HG03039 (cell line): Measurements from ENCODE around the gene CLIC3.

Experiments
- ATAC-seq: cut with Tn5 transposase; IDR thresholded peaks from one replicate; pipeline ENCODE4 v1.9.1; 2021; ENCODE audit warnings: mild to moderate bottlenecking, moderate library complexity; ENCODE audit not compliant: unreplicated experiment

The CLIC3 gene

DNA sequence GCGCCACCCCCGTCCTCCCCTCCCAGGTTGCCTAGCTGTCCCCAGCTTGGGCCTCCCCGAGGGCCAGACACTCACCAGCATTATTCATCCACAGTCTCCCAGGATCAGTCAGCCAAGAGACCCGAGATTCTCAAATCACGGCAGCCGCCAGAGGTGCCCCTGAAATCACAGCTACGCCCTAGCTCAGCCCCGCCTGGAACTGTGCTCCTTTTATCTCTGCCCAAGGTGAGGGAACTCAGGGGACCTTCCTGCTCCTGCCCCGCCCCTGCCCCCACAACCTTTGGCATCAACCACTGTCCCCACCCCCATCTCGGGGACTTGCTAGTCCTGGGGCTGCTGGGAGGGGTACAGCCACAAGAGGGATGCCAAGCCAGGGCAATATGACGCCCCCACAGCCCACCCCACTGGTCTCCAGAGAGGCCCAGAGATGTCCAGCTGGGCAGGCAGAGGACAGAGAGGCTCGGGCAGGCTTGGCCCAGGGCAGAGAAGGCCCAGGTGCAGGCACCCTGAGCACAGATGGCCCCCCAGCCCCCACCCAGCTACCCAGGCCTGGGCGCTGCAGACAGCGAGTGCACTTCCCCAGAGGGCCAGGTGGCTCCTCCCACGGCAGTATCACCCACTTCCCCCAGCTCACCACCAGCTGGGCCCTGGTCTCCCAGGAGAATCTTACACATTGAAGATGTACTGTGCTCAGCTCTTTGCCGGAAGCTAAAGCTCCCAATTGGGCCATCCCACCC lies 35.7 kb upstream of the CLIC3 start, which contains the start of gene FUT7:
TSS of gene FUT7 (minus strand) at position 185 of the 737 bp plus-strand sequence. CDS start at position 88, 97 bp downstream.
- ATAC-seq, result no peak

DNA sequence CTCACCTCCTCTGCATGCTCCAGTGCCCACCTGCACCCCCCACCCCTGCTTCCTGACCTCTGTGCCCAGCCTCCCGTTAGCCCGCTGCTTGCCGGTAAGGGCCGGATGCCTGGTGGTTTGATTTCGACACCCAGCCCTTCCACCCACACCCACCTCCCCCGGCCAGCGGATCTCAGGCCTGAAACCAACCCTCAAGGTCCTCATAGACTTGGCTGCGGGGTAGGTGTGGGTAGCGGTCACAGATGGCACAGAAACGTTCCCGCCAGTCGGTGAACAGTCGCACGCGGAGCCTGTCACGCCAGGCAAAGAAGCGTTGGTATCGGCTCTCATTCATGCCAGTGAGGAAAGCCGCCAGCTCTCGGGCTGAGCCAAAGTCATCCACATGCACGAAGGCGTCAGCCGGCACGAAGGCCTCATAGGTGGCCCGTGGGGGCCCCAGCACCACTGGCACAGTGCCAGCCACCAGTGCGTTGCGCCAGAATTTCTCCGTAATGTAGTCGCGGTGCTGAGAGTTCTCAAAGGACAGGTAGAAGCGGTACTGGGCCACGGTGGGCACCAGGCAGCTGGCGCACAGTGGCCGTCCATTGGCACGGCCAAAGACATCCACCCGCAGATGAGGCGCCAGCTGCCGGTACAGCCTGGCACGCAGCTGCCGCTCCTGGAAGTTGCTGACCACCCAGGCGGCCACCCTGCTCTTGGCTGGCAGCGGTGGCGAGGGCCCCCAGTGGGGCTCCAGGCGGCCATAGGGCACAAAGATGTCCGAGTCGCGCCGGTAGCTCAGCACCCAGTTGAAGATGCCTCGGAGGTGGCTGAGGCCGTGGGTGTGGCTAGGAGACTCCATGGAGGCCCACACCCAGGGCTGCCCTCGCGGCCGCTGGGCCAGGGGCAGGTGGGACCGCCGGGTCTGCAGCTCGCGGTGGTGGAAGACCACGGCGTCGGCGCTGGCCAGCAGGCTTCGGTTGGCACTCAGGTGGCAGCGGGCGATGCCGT lies 34.5 kb upstream of the CLIC3 start:
- no peak for ATAC-seq

DNA sequence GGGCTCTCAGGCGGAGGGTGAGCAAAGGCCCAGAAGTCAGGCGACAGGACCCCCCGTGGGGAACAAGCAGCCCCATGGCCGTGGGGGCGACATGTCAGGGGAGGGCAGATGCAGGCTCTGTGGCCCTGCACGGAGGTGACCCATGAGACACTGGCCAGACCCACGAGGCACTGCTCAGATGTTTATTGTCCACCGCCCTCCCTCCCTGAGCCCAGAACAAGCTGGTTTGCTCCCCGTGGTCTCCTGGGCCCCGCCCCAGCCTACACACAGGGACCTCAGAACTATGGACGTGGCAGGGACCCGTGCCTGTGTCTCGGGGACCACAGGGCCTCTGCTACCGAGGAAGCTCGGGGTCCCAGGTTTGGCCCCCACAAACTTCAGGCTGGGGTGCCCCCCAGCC lies 33.6 kb upstream of the CLIC3 start:
- no peak for ATAC-seq

DNA sequence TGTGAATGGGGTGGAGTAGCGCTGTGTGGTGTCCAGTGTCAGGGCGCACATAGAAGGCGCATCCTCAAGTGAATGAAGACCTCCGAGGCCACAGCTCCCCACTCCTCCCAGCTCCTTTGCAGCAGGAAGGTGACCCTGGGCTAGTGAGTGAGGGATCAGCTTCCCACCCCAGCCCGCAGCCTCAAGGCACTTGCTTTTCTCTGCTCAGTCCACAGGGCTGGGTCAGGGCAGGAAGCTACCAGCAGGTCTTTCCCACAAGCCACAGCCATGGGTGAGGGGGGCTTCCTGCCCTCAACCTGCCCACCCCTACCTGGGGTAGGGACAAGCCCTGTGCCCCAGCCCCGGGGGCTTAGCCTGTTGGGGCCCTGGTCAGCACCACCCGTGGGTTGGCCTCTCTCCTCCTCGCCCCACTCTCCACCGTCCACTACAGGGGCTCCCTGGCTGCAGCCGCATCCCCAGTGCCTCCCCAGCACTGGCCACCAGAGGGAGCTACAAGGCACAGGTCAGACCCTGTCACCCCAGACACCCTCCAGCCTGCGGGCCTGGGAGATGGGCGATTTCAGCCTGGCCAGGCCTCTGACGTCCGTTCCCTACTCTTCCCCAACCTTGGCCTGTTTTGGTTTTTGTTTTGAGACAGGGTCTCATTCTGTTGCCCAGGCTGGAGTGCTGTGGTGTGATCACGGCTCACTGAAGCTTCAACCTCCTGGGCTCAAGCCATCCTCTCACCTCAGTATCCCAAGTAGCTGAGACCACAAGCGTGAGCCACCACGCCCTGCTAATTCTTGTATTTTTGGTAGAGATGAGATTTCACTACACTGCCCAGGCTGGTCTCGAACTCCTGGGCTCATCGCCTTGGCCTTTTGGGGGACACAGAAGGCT lies 32.9 kb upstream of the CLIC3 start:
- no peak for ATAC-seq

DNA sequence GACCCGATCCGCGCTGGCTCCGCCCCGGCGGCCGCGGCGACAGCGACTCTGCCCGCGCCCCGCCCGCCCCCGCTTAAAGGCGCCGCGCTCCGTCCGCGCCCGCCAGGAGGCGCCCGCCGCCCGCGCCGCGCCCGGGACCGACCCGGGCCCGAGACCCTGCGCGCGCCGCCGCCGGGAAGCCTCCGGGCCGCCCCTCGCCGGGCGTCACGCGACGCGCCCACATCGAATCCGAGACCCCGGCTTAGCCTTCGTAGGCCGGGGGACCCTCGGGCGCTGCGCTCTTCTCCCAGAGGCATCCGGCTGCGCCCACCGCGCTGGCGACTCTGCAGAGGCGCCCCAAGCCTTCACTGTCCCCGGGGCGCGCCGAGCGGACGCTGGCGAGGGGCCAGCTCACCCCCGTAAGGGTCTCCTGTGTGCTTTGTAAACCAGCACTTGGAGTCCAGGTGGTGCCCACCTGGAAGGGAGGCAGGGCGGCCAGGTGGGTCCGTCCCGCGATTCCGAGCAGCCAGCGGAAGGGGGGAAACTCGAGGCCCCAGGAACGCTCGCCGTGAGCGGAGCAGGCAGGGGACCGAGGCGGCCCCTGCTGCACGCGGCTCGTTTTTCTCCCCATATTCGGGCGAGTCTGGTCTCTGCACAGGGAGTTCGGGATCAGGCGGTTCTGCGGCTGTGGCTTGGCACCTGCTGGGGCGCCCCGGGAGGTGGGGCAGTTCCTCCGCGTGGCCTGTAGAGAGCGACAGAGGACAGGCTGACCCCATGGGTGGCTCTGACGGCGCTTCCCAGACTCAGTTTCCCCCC lies 32.1 kb upstream of the CLIC3 start:
- ATAC-seq, result no peak

DNA sequence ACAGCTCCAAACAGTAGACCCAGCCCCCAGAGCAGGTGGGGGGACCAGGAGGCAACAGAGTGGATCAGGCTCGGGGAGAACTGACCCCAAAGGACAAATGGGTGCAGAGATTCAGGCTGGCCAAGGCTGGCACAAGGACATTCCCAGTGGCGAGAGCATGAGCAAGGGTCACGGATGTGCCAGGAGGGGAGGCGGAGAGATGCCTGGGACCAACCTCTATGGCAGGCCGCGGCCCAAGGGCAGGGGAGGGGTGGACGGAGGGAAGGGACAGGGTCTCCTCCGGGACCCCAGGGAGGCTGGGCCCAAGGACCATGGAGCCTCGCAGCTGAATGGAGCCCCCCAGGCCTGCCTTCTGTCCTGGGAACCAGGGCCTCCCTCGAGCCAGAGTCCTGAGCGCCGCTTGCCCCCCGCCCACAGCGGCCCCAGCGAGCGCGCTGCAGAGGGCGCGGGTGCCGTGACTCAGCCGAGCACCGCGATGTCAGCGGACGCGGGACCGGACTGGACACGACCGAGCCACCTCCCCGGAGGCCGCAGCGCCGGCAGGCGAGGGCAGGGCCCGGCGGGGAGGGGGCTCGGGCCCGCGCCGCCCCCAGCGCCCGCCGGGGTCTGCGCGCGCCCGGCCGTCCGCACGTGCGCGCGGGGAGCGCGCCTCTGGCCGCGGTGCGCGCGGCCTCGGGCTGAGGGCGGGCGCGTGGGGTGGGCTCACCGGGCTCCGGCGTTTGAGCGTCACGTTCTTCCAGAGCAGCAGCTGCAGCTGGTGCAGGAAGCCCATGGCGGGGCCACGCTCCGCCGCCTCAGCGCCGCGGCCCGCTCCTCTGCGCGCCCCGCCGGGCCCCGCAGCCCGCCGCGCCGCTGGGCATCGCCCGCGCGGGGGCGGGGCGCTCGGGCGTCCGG lies 31.2 kb upstream of the CLIC3 start, which contains the start of gene ABCA2:
TSS of gene ABCA2 (minus strand) at position 869 of the 894 bp plus-strand sequence. CDS start at position 772, 97 bp downstream.
- ATAC-seq, result no peak

DNA sequence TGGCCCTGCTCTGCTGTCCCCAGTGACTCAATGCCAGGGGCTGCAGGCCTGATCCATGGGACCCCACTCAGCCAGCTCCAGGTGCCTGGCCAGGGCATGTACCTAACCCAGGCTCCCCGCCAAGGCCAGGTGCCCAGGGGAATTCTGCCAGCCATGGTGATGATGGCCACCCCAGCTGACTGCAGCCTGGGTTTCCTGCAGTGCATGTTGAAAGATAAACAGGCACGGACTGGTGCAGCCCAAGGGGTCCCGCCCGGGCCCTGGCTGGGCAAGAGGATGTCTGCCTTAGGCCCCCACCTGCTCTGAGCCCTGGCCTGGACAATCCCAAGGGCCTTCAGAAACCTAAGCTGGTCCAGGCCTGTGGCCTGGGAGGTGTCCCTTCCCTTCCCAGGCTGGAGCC lies 30.5 kb upstream of the CLIC3 start:
- ATAC-seq, result no peak

DNA sequence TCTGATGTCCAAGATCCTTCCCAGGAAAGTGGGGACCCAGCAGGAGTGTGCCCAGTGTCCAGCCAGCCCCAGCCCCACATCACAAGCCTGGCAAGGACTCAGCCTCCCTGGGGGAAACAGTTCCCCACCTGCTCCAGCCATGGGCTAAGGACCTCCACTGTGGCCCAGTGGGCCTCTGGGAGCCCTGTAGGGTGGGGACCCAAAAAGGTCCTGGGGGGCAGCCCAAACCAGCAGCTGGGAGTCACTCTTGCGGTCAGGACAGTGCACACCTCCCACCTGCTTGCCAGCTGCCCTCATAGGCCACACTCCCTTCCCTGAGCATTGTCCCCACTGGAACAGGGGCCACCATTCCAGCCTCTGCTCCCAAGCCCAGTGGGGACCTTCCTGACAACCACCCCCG lies 30.0 kb upstream of the CLIC3 start:
- no peak for ATAC-seq

DNA sequence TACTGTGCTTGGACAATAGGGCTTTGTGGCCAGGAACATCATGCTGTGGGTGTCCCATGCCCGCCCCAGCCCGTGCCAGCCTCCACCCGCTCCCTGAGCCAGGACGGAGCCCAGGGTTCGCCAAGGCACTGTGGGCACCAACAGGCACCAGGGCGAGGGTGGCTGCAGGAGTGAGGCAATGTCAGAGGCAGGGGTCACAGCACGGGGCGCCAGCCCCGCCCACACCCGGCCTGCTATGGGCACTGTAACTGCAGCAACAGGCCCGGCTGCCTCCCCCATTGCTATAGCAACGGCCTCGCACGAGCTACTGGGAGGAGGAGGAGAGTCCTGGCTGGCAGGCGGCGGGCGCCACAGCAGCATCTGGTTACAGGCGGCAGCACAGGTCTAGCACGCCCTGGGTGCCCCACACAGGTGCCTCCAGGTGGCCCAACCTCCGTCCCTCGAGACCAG lies 29.2 kb upstream of the CLIC3 start:
- ATAC-seq, result no peak

DNA sequence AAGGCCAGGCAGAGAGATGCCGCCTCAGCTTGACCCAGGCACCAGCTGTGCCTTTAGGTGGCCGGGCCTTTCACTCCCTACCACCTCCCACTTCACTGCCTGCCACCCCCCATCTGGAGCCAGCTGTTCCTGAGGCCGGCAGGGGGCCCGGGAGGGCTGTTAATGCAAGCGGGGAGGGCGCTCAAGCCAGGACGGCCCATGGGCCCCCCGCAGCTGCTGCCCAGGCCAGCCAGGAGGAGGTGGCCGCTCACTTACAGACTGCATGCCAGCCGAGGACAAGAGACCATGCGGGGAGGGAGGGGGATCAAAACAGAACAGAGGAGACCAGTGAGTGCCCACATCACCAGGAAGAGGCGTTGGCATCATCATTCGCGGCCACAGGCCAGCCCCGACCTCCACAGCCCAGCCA lies 27.2 kb upstream of the CLIC3 start:
- ATAC-seq, result no peak

DNA sequence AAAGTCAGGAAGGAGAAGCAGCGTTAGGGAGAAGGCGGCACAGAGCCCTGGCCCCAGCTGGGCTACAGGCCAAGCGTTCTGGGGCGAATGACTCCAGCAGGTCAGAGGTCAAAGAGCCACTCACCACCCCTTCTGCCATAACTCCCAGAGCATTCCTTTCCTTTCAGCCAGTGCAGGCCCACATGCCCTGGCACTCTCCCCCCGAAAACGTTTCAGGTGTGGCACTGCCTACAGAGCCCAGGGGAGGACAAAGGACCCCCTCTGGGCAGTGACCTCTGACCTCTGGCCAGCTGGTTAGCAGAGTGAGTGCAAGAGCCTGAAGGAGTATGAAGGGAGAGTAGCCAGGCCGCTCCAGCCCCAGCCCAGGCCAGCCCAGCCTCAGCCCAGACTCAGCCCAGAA lies 26.8 kb upstream of the CLIC3 start:
- no peak for ATAC-seq

DNA sequence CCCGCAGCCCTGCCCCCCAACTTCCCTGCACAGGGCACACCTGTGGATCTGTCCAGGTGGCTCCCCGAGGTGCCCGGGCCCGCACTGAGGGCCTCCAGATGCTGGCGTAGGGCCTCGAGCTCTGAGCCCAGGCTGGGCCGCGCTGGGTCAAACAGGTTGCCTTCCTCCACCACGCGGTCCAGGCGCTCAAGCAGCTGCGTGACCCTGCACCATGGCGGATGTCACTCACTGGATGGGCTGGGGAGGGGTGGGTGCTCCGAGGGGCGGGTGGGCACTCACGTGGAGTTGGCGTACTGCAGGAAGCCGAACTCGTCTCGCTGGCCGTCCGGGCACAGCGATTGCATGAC lies 26.3 kb upstream of the CLIC3 start:
- ATAC-seq, result no peak

DNA sequence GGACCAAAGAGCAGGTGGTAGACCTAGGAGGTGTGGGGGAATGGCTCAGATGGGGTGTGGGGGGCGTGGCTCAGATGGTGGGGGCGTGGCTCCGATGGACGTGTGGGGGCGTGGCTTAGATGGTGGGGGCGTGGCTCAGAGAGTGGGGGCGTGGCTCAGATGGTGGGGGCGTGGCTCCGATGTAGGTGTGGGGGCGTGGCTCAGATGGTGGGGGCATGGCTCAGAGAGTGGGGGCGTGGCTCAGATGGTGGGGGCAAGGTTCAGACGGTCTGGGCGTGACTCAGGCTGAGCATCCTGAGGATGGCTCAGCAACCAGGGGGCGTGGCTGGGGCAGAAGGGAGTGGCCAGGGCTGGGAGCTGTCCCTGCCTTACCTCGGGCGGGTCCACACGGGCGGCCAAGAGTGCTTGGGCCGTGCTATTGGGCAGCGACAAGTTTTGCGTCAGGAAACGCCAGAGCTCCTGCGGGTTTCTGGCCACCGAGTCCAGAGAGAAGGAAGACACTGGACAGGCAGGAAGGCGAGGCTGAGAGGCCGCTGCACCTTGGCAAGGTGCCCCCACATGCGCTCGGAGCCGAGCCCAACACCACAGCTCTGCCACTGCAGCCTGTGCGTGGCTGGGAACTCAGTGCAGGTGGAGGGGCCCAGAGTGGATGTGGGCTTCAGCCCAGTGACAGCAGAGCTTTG lies 25.8 kb upstream of the CLIC3 start:
- ATAC-seq, result no peak

DNA sequence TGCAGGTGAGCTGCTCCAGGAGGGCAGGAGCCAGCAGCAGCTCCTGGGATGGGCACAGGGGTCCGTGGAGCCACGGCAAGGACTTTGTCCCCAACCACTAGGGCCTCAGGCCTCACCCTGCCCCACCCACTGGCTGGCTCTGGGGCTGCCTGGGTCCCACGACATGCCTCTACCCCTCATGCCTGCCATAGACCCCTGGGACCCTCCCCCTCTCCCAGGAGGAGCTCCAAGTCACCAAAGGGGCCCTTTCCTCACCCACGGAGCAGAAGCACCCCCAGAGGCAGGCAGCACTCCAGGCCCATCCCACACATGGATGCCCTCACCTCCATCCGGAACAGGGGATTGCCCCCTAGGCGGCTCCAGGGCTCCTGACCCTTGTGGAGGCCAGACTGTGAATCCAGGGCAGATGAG lies 25.2 kb upstream of the CLIC3 start:
- ATAC-seq, result no peak

DNA sequence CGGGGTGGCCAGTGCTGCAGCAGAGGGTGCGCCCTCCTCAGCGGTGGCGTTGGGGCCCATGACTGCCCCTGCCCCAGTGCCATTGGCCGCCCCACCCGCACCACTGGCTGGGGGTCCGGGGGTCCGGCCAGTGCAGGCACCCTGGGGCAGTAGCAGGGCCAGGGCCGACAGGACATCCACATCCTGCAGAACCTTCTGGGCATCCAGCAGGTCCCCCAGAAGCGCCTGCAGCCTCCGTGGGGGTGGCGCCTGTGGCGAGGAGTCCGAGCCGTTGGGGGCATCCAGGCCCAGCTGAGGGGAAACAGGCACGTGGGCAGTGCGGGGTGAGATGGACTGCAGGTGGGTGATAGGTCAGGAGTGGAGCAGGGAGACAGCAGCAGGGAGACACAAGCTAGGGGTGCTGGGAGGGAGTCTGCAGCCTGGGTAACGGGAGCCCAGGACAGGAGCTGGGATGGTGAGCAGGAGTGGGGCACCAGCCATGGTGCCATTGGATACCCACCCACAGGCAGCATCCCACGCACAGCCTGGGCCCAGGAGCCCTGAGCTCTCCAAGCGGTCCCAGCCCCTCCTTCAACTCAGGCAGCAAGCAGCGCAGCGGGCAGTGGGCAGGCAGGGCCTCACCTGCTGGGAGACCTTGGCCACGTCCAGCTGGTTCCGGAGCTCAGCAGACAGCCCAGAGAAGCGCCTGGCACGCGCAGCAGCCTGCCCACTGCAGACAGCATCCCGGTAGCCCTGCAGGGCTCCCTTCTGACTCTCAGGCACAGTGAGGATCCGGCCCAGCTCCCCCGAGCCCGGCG lies 24.6 kb upstream of the CLIC3 start:
- ATAC-seq, result no peak

DNA sequence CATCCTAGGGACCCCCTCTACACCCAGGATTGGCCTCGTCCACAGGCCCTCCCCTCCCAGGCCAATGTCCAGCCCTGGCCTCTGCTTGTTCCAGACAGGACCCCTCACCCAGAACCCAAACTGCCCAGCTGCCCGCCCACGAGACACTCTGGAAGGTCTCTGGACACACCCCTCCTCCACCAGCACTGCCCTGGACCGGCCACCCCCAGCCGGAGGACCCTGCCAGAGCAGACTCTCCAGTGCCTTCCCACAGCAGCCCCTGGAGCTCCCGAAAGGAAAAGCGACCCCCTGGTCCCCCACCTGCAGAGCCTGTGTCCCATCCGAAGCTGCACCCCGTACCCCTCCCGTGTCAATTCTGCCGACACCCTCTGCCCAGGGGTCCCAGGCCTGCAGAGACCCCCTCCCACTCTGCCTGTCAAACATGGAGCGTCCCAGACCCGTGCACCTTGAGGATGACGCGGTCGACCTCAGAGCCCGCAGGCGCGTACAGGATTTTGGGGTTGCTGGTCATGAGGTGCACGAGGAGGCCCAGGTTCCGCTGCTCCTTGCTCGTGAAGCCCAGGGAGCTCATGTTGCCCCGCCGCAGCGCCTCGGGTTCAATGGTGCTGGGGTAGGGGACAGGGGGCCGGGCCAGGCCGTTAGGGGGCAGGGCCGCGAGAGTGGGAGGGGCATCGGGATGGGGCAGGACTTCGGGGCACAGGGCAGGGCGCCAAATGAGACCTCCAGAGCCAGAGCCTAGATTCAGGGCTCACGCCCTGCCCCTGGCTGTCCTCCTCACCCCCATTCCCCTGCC lies 23.7 kb upstream of the CLIC3 start:
- no peak for ATAC-seq
